G401.6 (cell line): Measurements from ENCODE around the gene B3GALT5.
"Not testable (repeated sequence)": the region's sequence is repeated elsewhere in the genome, so short reads cannot be mapped to it uniquely, and the experiment has no call there.

Experiments
- FAIRE-seq: peaks from 2 replicates; lab custom pipeline; 2012; peaks lifted over from hg19 to GRCh38; lab: Jason Lieb, UNC

Gene B3GALT5, protein sequence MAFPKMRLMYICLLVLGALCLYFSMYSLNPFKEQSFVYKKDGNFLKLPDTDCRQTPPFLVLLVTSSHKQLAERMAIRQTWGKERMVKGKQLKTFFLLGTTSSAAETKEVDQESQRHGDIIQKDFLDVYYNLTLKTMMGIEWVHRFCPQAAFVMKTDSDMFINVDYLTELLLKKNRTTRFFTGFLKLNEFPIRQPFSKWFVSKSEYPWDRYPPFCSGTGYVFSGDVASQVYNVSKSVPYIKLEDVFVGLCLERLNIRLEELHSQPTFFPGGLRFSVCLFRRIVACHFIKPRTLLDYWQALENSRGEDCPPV

DNA sequence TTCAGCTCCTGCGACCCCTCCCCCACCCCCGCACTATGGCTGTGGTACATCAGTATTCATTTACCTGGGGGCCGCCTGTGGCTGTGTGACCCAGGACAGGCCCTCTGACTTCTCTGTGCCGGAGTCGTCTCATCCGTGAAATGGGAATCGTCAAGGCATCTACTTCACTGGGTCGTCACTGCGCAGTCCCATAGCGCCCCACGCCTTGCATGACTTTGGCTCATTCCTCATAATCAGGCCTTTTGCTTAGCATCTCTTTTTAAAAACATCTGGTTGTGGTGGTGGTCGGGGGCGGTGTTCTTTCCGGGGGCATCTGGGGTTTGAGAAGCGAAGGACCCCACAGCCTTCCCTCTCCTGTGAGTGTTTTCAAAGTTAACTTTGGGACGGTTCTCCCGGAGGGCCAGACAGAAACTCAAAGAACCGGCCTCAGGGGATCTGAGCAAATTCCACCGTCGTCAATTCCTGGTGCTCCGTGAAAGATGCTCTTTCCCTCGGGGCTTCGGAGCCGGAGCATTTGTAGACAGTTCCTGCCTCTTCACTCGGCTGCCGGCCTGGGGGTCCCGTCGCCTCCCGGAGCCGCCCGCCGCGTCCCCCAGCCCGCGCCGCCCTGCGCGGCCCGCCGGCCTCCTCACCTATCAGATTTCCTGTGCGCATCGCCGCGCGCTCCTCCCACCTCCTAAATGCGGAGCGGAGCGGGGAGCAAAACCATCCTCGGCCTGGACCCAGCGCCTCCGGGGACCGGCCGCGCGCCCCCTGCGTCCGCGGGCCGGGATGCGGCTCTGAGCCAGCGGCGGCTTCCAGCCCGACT, at the start of gene B3GALT5:
B3GALT5 (plus strand) TSS at position 708 of the 808 bp plus-strand sequence. CDS start 47,620 bp downstream, outside the sequence.
- no peak for FAIRE-seq

DNA sequence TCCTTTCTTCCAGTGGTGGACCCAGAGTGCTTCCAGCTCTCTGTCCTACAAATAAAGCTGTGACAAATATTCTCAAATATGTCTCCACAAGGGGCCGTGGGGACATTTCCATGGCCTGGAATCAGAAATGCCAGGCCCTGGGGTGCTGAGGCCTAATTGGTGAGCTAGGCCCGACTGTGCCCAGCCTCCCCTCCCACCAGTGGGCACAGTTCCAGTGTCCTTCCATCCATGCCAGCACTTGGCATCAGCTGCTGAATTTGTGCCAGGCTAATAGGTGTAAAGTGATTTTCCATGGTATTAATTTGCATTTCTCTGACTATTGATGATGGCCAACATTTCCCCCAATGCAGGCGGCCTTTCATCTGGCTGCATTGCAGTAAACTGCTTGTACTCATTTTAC, 48.5 kb upstream of the B3GALT5 start:
- FAIRE-seq: no peak

DNA sequence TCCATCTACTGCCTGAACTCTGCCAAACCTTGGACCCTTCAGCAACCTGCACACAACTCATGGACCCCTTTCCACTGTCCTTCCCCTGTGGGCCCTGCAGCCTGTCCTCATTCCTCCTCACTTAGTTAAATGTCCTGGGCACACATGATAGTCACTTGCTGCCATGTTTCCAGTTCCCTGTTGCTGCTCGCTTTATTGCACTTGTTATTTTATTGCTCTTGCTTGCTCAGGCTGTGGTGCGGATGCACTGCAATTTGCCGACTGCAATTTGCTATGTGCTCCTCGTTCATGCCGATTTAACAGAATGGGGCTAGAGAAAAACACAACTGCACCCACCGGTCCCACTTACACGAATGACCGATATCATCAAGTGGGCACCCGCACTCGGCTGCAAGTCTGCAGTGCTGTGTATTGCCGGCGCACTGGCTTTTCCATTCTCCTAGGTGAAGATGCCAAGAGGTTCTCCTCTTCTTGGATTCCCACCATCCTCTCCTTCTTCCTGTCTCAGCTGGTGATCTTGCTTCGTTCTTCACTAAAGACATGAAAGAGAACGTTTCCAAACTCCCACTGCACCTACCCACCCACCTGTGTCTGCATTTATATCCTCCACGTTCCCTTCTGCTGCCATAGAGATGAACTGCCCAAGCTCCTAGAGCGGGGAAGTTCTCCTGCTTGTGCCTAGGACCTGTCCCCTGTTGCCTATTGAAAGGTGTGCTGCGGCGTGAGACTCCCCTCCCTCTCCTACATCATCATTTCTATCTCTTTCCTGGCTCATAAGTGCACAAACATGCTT, 45.4 kb upstream of the B3GALT5 start:
- FAIRE-seq: no peak

DNA sequence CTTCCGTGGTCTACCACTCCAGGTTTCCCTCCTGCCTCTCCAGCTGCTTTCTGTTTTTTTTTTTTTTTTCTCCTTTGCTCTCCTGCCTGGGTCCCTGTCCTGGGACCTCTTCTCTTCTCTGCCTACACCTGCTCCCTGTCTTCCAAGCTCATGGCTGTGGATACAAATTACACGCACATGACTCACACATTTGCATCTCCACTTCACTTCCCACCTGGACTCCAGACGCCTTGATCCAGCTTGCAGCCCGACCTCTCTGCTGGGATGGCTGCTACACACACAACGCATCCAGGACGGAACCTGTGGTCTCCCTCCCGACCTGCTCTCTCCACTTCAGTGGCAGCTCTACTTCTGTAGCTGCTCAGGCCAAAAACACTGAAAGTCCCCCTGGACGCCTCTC, 44.4 kb upstream of the B3GALT5 start:
- FAIRE-seq: no peak

DNA sequence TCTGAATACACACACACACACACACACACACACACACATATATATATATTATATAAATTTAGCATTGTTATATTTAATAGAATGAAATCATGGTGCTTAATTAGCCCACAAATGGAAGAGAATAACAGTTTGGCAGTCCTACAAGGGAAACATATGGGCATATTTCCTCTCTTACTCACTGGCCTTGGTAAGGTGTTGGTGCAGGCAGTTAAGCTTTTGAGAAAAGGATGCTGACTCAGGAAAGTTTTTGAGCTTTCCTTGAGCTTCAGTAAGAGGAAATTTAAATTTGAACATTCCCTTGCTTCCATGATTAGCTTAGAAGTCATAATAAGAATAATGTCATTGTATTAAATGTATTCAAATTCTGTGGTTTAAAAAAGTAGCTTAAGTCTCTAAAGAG, 37.0 kb upstream of the B3GALT5 start:
- no peak for FAIRE-seq

DNA sequence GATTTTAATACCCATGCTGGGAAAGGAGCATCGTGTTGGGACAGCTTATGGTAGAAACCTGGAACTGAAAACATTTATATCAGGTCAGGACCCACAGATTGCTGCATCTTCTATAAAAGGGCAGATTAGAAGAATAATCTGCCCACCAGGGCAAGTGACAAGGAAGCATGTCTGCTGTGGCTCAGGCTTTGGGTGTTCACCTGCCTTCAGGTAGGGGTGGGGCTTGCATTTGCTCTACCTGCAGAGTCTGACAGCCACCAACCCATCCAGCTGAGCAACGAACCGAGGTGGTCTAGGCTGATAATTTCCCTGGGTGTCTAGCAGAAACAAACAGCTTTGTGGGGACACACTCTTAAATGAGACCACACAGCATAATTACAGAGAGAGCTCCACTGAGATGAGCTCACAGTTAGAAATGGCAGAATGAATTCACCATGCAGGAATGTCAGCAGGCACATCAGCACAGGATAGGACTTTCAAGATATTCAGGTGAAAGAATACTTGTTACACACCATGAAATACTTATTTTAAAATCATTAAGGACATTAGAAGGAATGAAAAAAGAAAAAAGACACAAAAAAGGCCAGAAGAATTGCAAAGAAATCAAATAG, 36.1 kb upstream of the B3GALT5 start:
- no peak for FAIRE-seq

DNA sequence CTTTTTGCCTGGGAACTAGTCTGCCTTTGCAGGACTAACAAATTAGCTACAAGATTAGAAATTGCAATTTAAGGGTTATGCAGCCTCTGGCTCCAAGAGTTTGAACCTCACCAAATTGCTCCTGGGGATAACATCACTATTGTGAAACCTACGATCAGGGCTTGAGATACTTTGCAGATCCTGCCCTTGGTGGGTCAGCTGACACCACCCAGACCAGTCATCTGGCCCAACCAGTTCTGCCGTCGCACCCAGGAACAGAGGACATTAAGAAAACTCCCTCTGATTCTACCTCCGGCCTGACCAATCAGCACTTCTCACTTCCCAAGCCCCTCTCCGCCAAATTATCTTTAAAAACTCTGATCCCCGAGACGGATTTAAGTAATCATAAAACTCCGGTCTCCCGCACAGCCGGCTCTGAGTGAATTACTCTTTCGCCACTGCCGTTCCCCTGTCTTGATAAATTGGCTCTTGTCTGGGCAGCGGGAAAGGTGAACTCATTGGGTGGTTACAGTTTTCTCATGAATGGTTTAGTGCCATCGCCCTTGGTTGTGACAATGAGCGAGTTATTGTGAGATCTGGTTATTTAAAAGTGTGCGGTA, 32.9 kb upstream of the B3GALT5 start:
- no peak for FAIRE-seq

DNA sequence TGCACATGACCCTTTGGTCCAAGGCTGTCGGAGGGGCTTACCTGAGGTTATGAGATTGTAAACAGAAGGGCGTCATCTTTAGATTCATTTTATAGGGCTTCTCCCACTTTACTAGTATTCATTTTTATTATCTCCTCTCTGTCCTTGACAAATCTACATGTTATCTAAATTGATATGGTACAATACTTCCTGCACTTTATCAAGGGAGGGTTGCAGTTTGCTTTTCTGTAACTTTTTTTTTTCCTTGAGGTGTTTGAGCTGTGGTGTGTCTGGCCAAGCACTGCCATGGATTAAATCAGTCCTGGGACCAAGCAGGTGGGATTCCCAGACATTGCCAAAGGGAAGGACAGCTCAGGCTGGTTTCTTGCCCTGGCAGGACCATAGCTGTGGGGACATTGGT, 32.0 kb upstream of the B3GALT5 start:
- FAIRE-seq: no peak

DNA sequence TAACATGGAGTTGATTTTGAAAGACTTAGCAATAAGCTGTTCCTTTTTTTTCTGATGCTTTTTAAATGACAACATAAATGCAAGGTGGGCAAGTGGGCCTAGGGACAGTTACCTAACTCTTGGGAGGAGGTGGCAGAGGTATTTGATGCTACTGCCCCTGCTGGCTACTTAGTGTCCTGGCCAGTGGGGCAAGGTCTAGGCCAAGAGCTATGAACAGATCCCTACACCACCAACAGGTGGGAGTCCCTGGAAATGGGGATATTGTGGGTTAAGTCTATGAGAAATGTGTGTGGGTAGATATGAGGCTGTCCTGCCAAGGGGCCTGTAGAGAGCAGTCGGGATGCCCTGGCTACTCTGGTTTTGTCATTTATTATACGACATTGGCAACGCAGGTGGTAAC, 31.3 kb upstream of the B3GALT5 start:
- FAIRE-seq: no peak

DNA sequence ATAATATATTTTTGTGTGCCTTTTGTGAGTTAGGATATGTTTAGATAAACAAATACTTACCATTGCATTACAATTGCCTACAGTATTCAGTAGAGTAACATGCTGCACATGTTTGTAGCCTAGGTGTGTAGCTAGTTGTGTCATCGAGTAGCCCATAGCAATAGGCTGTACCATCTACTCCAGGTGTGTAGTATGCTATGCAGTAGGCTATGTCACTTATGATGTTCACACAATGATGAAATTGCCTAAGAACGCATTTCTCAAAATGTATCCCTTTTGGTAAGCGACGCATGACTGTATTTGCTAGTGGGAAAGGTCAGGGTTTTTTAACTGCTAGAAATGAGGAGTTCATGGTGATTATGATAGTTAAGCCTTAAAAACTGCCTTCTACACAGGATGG, 30.0 kb upstream of the B3GALT5 start:
- no peak for FAIRE-seq

DNA sequence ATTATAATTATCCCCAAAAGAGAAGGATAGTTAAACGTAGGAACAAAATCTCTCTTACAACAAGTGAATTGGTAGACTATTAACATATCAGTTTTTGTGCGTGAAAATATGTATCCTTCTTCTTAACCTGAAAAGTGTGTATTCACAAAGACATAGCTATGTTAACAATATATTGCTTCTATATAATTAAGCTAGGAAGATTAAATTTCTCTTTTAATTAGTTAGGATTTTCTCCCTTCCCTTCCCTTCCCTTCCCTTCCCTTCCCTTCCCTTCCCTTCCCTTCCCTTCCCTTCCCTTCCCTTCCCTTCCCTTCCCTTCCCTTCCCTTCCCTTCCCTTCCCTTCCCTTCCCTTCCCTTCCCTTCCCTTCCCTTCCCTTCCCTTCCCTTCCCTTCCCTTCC, 29.2 kb upstream of the B3GALT5 start:
- not testable (repeated sequence) for FAIRE-seq

DNA sequence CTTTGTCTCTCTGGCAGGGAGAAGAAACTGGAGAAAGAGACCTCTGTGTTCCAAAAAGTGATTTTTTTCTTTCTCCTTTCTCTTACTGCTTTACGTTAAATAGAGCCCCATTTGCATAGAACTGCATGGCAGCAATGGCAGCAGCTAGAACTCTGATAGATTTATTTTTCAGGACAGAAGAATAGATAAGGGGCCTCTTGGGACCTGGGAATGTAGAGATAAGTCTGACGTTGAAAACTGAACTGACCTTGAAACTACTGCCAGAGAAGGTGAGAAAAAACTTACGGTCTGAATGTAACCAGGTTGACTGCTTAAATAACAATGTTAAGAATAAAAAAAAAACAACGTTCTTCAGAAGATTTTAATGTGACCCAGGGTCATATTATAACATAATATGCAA, 25.4 kb upstream of the B3GALT5 start:
- no peak for FAIRE-seq

DNA sequence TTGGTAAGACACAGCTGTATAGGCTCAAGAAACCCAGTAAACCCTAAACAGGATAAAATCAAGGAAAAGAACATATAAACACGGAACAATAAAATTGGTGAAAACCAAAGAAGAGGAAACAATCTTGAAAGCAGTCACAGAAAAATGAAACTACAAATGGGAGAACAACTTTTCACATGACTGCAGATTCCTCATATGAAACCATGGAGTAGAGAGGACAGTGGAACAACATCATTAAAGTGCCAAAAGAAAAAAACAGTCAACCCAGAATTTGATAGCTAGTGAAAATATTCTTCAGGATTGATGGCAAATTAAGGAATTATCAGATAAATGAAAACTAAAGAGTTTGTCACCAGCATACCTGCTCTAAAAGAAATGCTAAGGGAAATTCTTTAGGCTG, 23.9 kb upstream of the B3GALT5 start:
- FAIRE-seq: no peak

DNA sequence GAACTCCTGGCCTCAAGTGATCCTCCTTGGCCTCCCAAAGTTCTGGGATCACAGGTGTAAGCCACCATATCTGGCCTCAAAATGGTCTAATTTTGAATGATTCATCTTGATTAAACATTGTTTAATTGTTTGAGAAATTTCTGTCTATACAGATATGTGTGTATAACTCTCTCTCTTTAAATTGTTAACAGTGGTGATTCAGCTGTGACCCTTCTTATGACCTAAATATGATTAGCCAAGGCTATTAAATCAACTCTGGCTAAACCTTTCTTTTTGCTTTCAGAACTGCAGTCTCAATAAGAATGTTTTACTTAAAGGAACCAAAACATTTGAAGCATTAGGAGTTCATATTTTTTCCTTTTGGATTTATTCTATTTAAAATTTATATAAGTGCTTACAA, 19.2 kb upstream of the B3GALT5 start:
- no peak for FAIRE-seq

DNA sequence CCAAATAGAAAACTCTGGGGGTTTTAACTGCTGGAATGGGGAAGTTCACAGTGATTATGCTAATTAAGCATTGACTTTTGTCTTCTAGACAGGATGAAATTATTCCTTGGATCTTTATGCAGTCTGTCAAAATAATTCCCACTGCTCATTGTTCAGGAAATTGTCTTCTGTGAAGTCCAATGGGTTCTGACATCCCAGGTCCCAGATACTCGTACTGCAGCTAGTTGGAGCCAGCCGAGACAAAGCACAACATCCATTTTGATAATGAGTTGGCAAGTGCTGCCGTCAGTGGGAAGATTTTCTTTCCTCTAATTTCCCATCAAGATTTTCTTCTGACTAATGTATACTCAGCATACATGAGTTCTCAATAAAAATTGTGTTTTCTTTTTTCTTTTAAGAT, 17.3 kb upstream of the B3GALT5 start:
- no peak for FAIRE-seq

DNA sequence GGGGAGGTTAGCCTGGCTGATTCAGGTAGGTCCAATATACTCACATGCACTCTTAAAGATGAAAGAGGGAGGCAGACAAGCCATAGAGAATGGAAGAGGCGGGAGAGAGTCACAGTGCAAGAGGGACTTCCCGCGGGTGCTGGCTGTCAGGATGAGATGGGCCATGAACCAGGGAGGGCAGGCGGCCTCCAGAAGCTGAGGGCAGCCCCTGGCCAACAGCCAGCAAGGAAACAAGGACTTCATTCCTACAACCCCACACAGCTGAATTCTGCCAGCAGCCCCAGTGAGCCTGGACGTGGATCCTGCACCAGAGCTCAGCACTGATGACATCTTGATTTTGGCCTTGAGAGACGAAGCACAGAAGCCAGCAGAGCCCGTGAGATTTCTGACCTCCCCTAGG, 15.1 kb upstream of the B3GALT5 start:
- FAIRE-seq: no peak

DNA sequence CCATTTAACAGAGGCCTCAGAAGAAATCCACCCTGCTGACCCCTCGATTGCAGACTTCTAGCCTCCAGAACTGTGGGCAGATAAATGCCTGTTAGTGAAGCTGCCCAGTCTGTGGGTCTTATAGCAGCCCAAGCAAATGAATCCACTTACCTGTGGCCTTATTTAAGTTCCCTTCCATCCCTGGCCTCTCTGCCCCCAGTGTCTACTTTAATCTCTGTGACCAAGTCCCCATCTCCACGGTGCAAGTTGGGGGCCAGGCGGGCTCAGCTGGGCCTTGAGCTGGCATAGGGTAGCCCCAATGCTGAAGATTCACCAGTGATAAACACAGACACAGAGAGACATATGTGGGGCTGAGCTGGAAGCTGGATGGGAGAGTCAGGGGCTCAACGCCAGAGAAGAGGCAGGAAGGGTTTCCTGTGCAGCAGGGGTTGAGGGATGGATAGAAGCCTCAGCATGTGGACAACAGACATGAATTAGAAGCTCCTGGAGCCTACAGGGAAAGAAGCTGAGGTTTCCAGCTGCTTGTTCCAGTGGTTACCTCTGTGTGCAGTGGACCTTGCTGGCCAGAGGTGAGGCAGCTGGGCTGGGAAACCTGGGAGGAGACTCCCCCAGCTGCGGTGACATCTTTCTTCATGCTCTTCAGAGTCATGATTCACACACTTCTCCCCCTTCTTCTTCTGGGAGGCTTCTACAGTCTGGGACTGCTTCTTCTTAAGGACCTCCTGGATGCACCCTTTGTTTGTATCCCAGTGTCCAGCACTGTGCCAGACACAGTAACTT, 13.4 kb upstream of the B3GALT5 start:
- no peak for FAIRE-seq

DNA sequence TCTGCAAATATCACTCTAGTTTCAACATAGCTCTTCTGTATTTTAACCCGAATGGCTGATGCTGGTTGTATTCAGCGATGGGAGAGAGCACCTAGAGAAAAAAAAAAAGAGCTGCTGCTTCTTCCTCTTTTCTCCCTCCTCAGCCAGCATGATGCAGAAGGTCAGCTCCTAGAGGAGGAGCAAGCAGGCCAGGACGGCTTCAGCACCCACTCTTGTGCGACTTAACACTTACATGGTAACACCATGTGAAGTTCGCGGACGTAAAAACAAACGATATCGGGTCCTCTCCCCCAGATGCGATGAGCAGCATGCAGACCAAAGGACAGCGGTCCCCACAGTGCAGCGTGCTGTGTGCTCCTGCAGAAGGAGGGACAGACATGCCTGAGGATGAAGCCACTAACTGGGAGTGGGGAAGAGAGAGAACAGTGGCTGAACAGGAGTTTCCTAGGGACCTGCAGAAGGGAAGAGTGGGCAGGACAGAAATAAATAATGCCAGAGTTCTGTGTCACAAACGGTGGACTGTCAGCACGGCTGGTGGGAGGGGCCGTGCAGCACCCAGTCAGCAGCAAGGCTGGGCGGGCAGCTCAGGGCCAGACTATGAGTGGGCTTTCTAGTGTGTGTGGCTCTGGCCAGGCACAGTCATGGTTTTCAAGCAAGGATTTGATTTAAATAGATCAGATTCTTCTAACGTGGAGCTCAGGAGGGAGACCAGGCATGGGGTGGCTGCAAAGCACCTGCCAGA, 11.4 kb upstream of the B3GALT5 start:
- no peak for FAIRE-seq

DNA sequence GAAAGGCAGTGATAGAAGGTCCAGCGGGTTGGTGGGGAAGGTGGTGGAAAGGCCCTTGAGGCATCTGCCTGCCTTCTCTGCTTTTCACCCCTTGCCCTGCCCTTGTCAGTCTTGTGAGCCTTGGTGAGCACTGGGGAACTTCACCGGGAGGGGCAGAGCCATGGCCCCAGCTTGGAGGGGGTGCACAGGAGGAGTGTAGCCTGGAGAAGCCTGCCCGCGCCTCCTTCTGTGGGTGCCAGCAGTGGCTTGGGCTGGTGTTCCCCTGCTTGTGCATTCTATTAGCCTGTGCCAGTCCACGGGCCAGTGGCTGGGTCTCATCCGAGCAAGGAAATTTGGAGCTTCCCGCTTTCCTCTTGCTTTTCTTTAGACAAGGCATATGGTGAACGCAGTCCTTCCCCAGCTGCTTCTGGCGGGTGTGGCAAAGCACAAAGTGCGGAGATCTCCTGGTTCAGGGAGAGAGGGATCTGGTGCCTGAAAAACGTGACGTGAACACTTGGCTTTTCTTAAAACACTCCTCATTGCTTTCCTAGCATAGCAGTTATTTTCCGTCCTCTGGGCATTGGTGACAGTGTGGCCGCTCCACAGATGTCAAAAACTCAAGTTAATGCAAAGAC, 10.6 kb upstream of the B3GALT5 start:
- no peak for FAIRE-seq

DNA sequence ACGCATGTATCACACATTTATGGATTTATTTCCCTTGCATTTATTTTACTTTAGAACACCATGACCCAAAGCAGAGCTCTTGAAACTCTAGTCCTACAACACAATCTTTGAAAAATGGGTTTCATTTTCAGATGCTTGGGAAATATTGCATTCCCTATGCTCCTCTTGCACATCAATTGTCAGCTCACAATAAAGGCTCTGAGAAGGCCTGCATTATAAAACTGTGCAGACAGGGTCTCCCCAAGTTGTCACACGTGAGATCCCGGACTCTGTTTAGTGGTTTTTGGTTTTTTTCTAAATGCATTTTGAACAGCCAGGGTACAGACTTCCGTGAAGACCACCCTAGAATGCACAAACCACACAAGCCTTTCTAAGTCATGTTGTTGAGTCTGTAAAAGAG, 9.9 kb upstream of the B3GALT5 start:
- FAIRE-seq: no peak
